Erythroblast (primary cell): ENCODE measurements around the gene ZNHIT2.
"Not testable (repeated sequence)": the region's sequence is repeated elsewhere in the genome, so short reads cannot be mapped to it uniquely, and the experiment has no call there.

Experiments used
- GATA1 ChIP-seq: IDR thresholded peaks from 2 replicates; pipeline ENCODE4 v1.6.1; 2011; ENCODE audit warnings: low read depth, mild to moderate bottlenecking, control low read depth, low read length, moderate library complexity
- POLR2A ChIP-seq: IDR thresholded peaks from 2 replicates; pipeline ENCODE4 v1.6.1; 2011; ENCODE audit warnings: mild to moderate bottlenecking, low read length

GRCh38 chr11:65150131-65150508, 32.6 kb upstream of the ZNHIT2 start:
- not testable (repeated sequence) for TF ChIP-seq POLR2A, GATA1
